BE2C (cell line): ENCODE results near the gene TMEM198.

ENCODE experiments used
- DNase-seq: peaks from one replicate; pipeline ENCODE4 v3.0.0-alpha.2; 2020
- H3K27me3 ChIP-seq: fragments of 250-450 bp; sonication (Bioruptor Pico); 2 replicates; pipeline ENCODE4 v1.5.1; 2020; ENCODE audit warnings: mild to moderate bottlenecking
- H3K36me3 ChIP-seq: fragments of 250-450 bp; sonication (Bioruptor Pico); 2 replicates; pipeline ENCODE4 v1.5.1; 2020; ENCODE audit warnings: mild to moderate bottlenecking
- H3K4me1 ChIP-seq: fragments of 250-450 bp; sonication (Bioruptor Pico); 2 replicates; pipeline ENCODE4 v1.5.1; 2020
- H3K4me3 ChIP-seq: 2 replicates; pipeline ENCODE4 v1.5.1; 2011; ENCODE audit warnings: low read depth, low read length
- H3K9me3 ChIP-seq: fragments of 250-450 bp; sonication (Bioruptor Pico); 2 replicates; pipeline ENCODE4 v1.5.1; 2020
- CTCF ChIP-seq: IDR thresholded peaks from 2 replicates; pipeline ENCODE4 v1.5.1; 2012; ENCODE audit warnings: mild to moderate bottlenecking, low read depth, low read length

Gene TMEM198

GRCh38 chr2:219555956-219556355, 12.1 kb downstream of the TMEM198 start:
- Histone ChIP-seq H3K27me3 (no peaks in the 10 kb centered on the region), H3K36me3 (peaks cover under 1% of the 10 kb centered on the region; the same call in 1 of the 2 replicates), H3K4me3 (no peak overlapping the region)

GRCh38 chr2:219556413-219556812, 12.6 kb downstream of the TMEM198 start:
- Histone ChIP-seq H3K4me3 (no peak overlapping the region), H3K4me1 (peaks cover 12% of the 10 kb centered on the region; the same call in 1 of the 2 replicates), H3K36me3 (peaks cover 3% of the 10 kb centered on the region; the same call in 1 of the 2 replicates), H3K27me3 (no peaks in the 10 kb centered on the region), H3K9me3 (no peaks in the 10 kb centered on the region)
- DNase-seq: no peak
- TF ChIP-seq CTCF: no peak

More at GRCh38 chr2:219555956-219556355, 12.1 kb downstream of the TMEM198 start:
- peaks cover 9% of the 10 kb centered on the region; the same call in 1 of the 2 replicates for H3K4me1 ChIP-seq
- H3K9me3 ChIP-seq: no peaks in the 10 kb centered on the region
- no peak for TF ChIP-seq CTCF
- no peak for DNase-seq

GRCh38 chr2:219557320-219557719, 13.5 kb downstream of the TMEM198 start:
- no peak for TF ChIP-seq CTCF
- no peaks in the 10 kb centered on the region for H3K27me3 ChIP-seq
- no peak overlapping the region for H3K4me3 ChIP-seq
- H3K4me1 ChIP-seq: peaks cover 15% of the 10 kb centered on the region; the same call in 1 of the 2 replicates
- peaks cover 7% of the 10 kb centered on the region for H3K36me3 ChIP-seq
- no peak for DNase-seq
- no peaks in the 10 kb centered on the region for H3K9me3 ChIP-seq

- no peaks in the 10 kb centered on the region for H3K27me3 ChIP-seq
- H3K4me3 ChIP-seq: no peak overlapping the region
- TF ChIP-seq CTCF: no peak
- peaks cover 12% of the 10 kb centered on the region; the same call in 1 of the 2 replicates for H3K4me1 ChIP-seq
- no peak for DNase-seq
- H3K9me3 ChIP-seq: no peaks in the 10 kb centered on the region
- peaks cover 15% of the 10 kb centered on the region for H3K36me3 ChIP-seq
Observed at GRCh38 chr2:219557791-219558785, 14.3 kb downstream of the TMEM198 start.

- Histone ChIP-seq H3K36me3 (peaks cover 23% of the 10 kb centered on the region), H3K27me3 (no peaks in the 10 kb centered on the region), H3K4me1 (peaks cover 10% of the 10 kb centered on the region; the same call in 1 of the 2 replicates), H3K9me3 (no peaks in the 10 kb centered on the region), H3K4me3 (no peak overlapping the region)
- DNase-seq: no peak
- no peak for TF ChIP-seq CTCF
Observed at GRCh38 chr2:219559156-219559915, 15.5 kb downstream of the TMEM198 start.
